ENCODE measurements around the gene DCN.

Gene DCN

DNA sequence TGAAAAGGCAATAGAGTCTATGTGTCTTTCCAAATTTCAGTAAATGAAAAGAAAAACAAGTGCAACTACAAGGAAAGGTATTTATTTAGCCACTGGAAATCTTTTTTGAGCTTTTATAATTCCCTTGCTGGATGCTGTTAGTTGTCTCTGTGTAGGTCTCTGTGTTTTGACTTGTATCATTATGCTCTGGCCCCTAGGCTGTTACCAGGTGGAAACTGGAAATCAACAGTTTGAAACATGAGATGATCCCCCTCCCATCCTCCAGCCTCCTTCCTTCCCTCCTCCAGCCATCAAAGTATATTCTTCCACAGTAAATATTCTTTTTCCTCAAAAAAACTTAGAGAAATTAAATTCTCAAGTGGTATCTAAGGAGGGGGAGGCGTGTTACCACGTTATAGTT lies 934 bp upstream of the DCN start:
- DNase-seq: no peak

DNA sequence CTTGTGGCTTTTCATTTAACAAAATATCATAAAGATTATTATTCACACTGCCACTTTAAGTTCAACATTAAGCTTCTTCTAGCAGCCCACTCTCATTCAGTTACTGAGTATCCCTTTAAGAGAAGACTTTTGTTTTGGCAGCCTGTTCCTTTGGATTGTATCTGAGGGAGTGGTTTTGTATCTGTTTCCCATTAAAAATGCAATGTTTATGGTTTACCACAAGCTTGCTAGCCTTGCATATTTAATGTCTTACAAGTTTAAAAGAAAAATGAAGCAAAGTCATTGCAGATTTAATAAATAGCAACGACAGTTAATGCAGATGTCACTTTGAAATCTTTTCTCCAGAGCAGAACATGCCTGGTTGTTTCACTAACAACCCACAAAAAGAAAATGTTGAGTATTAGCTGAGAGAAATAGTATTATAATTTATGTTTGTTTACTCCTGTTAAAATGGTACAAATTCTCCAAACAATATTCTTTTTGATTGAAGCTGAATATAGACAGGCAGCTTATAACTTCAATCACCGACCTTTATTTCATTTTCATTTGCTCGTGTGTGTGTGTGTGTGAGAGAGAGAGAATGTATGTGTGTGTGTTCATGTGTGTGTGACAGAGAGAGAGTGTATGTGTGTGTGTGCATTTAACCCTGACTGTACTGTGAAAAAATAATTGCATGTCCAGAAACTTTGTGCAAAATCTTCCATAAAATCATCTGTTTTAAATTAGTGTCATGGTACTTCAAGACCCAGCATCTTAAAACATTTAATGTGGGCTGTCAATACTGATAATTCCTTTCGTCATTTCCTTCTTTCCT lies 1.8 kb downstream of the DCN start:
- DNase-seq: no peak

DNA sequence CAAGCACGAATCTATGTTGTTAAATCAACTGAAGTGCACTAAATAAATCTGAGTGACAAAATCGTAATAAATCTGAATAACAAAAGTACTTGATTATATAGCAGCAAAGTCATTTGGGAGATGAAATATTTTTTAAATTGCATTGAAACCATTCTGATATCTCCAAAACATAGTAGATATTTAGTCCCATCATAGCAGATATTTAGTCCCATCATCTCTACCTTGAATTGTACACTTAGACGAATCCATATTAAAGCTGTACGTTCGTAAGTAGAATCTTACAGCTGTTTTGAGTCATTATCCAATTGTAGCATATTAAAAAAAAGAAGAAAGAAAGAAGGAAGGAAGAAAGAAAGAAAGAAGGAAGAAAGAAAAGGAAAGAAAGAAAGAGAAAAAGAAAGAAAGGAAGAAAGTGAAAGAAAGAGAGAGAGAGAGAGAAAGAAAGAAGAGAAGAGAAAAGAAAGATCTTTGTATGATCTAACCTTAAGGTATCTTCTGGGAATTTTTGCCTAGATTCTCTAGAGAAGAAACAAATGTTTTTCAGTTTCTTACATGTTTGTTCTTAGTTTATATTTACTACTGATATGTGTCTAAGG lies 2.6 kb downstream of the DCN start:
- DNase-seq: no peak

DNA sequence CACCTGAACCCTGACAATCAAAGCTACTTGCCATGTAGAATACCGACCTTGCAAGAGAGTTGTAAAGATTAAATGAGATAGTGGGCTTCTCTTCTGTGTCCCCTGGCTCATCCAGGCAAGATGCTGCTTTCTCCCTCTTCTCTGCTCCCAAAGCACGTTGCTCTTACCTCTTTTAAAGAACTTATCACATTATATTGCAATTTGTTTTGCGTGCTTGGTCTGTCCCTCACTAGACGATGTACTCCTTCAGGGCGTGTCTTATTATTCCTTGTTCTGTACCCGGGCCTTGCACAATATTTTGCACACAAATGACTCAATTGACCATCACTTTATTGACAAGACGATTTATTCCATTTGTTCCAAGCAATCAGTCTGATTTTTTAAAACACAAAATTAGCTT lies 3.3 kb downstream of the DCN start:
- no peak for DNase-seq

DNA sequence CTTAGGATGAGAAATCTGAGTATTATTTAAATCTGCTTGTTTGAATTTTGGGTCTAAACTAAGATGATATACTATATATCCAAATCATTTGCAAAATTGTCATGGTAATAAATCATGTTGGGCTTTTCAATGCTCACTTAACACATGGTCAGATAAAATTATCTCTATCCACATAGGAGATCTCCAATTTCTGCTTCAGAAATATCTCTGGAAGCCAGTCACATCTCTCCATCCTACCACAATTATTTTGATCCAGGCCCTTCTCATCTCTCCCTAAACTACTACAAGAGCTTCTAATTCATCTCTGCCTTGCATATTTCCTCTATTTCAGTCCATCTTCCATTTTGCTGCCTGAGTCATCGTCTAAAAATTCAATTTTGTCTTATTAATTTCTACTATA lies 3.8 kb downstream of the DCN start:
- DNase-seq: no peak

DNA sequence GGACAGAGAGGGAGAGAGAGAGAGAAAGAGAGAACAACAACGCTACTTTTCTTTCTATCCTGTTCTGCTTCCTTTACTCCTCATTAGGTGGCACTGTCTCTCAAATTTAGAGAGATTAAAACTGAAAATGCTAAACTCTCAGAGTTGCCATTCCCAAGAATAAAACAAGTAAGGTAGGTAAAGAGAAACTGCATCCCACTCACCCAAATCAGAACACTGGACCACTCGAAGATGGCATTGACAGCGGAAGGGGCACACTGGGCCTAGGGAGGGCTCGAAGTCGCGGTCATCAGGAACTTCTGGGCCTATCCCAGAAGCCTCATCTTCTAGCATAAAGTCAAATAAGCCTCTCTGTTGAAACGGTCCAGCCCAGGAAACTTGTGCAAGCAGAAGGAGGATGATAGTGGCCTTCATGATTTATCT lies 4.5 kb downstream of the DCN start:
- DNase-seq: no peak

DNA sequence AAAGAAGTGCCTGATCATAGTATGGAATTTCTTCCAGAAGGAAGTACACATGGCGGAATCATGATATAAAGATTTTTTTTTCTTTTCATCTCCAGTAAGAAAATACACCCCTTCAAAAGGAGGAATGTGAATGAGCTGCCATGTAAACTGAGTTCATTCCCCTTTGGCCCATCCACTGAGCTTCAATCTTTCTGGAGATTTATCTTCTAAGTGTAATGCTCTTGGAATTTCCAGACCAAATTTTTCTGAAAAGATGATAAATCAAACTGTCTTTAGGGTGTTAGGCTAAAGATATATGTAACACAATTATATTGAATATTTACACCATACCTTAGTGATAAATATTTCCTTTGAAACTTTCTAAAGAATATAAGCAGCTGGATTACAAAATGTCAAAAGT lies 5.2 kb downstream of the DCN start:
- no peak for DNase-seq

DNA sequence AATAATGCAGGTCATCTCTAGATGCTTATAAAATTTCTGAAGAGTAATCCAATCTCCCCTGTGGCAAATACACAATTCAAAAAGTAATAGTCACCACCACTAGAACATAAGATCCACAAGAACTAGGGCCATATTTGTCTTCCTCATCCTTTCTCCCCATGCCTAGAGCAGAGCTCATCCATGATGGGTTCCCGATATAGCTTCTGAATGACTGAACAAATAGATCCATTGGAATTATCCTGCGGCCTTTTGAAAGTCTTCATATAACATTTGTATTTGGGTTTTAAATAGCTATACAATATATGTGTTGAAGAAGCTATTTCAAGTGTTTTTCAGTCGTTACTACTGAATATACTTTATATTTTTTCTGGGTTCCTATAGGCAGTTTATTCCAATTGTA lies 5.7 kb downstream of the DCN start:
- DNase-seq: no peak

DNA sequence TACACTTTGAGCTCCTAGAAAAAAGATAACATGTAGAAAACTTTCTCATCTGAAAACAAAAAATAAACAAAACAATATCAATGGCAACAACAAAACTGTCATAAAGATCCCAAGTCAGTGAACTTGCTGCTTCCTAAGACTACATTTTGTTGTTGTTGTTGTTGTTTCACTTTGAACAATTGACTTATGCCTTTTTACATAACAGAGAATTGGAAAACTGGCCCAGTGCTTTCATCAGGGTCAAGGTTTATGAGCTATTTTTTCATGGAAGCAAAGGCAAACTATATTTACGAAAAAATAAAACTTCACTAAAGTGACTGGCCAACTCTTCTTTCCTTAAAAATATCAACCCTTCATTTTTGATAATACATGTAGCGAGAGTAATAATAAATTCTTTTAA lies 6.3 kb downstream of the DCN start:
- no peak for DNase-seq

DNA sequence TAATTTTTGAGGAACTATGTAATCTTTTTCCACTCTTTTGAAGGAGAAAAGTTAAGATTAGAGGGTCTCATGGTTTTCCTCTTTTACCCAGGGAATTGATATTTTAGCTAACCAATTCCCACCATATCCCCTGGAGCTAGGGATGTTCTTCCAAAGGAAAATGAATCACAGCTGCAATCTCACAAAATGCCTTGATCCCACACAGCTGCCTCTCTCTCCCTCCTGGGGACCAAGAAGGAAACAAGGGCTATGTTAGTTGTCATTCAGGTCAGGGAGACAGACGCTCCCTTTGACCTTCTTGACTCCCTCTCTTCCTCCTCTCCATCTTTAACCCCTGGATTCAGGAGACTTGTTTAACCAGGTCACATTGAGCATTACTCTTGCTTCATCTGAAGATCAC lies 9.5 kb downstream of the DCN start:
- no peak for DNase-seq

DNA sequence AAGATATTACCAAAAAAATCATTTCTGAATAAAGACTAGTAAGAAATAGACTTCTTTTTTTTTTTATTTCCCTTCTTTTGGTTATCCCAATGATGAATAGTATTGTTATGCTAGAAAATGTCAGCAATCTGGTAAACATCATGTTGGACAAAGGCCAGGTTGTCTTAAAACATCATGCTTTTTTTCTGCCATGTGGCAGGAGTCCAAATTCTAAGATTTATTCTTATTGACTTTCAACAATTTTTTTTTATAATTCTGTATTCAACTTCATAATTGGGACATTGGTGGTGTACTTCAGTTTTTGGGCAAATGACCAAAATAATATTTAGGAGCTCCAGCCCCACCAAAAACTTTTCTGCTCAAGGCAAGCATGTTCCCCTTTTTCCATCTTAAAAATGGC lies 10.5 kb downstream of the DCN start:
- no peak for DNase-seq

DNA sequence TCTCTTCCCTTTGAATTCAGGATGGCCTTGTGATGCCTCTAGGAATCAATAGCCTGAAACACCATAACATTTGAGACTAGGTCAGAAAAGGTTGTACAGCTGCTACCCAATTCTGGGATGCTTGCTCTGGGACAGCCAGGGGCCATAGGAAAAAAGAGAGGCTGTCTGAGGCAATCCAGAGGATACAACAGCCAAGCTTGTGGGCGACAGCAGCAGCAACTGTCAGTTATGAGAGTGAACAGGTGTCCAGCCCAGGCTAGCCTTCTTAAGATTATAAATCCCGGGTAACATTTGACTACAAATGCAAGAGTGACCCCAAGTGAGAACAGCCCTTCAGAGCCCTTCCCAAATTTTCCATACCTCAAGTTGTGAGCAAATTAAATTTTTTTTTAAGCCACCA lies 11.1 kb downstream of the DCN start:
- no peak for DNase-seq

DNA sequence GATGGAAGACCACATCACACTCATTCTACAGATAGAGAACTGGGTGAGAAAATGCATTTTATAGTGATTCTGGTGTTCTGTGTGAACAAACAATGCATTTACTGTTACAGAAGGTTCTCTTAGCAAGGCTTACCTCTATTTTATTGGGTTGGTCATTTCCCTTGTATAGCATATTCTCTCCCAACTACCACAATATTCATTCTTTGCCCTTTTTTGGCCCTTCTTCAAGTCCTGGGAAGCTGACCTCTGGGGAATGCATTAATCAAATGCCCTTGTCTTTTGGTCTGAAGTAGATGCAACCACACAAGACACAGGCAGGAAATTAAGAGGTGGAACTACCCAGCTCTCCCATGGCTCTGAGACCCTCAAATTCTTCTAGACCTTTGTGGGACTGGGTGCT lies 19.5 kb downstream of the DCN start:
- no peak for DNase-seq

DNA sequence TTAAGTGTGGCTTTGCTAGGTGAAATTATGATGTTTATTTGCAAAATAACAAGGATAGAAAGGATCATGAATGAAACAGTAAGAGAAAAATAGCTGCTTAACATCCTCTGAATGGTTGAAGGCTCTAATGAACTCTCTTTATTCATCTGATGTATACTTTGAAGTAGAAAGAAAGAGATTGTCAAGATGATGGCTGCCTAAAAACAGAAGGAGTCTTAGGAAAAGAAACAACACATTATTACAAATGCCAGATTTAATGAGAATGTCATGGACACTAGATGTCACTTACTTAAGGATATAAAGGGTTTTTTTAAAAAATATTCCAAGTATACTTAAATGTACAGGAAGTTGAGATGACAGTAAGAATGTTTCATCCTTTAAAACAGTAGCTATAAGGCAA lies 21.6 kb downstream of the DCN start:
- DNase-seq: no peak

DNA sequence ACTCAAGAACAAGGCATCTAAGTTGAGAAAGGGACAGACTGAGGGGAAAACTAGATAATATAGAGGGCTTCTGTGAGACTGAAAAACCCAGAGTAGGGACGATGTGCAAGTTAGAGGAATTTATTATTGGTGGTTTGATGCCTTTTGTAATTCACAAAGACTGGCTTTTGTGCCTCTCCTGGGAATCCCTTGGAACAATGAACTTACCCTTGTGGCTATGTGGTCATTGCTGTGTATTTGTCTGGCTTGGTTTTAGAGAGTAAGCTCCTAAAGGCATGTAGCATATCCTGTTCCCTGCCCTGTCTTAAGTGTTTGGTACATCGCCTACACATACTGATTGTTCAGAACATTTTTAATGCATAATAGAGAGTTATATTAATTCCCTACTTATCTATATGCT lies 26.6 kb downstream of the DCN start:
- DNase-seq: no peak

DNA sequence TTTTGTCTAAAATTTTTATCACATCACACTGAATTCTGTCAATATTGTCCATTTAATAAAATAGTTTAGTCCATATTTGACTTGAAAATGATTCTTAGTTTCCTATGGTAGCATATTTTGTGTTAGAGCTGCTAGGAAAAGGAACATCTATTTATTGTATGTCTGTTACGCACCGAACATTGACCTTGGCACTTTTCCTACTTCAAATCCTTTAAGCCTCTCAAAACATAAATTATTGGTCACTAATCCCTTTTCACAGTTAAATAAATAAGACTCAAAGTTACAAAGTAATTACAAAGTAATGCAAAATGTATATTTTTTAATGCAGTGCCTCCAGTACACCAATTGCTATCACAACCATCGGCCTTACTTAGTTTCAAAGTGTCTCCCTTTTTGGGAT lies 28.5 kb downstream of the DCN start:
- no peak for DNase-seq

DNA sequence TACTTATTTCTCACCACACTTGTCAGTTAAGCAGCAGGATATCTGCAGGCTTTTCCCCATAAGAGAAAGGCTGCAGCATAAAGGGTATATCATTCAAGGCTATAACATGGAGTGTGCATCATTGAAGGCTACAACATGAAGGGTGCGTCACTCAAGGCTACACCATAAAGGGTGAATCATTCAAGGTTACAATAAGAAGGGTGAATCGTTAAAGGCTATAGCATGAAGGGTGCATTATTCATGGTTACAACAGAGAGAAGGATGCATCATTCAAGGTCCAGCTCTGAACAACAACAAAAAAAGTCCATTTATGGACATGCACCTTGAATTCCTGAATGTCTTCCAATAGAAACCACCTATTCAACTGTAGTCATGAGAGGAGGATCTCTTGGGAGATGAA lies 38.6 kb downstream of the DCN start:
- no peak for DNase-seq

DNA sequence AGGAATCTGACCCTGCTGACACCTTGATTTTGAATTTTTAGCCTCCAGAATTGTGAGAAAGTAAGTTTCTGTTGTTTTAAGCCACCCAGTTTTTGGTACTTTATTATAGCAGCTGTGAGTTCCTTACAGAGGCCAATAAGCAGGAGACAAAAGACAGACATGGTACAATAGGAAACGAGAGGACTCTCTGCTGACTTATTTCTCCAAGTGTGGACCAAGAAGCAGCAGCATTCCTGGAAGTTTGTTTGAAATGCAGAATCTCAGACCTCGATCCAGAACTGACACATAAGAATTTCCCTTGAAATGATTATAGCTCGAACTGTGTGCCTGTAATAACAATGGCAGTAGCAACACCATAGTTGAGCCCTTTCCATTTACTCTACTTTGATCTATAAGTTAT lies 39.4 kb downstream of the DCN start:
- DNase-seq: no peak

DNA sequence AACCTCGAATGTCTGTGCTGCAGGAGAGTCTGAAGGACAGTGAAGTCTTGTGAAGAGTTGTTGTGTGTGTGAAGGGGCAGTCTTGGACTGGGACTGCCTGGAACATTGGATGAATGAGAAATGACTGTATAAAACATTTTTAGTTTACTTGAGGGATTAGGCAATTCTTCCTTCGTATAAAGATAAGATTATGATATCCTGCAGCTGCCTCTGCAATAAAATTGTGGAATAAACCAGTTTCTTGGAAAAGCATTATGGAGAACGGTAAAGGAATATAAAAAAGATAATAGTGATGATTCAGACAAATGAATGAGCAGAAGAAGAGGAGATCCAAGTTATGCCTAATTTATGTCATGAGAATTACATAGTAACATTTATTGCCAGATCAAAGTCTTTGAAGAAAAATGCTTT lies 40.4 kb downstream of the DCN start:
- DNase-seq: no peak

DNA sequence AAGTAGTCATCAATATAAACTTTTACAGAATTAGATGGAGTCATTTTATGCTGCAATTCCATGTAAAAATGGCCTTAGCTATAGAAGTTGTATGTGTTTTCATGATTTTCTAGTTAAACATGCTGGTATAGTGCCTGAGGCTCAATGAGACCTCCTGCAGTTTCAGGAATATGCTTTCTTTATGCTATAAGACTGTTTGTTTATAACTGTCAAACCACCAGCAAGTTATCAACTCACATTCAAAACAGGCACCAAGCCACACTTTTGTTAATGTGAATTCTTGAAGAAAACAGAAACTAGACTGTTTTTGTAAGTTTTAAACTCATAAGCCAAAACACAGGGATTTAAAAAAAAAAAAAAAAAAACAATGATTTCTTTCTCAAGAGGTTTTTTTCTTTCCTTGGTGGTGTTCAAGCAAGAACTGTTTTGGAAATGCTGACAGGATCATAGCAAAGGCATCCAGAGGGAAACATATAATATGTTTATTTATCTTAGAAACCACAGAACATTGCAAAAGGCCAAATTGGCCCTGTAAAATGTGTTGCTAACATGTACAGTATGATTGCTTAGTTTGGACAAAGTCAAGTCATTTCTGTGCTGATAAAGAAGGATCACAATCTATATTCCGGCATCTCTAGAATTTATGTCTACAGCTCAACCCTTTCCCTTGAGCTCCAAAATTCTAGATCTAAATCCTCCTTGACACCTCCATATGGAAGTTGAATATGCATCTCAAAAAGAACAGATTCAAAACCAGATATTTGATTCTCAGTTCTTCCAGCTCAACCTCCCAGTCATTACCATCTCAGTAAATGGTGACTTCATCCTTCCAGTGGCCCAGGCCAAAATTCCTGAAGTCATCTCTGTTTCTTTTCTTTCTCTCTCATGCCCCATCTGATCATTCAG lies 42.3 kb downstream of the DCN start:
- no peak for DNase-seq

DNA sequence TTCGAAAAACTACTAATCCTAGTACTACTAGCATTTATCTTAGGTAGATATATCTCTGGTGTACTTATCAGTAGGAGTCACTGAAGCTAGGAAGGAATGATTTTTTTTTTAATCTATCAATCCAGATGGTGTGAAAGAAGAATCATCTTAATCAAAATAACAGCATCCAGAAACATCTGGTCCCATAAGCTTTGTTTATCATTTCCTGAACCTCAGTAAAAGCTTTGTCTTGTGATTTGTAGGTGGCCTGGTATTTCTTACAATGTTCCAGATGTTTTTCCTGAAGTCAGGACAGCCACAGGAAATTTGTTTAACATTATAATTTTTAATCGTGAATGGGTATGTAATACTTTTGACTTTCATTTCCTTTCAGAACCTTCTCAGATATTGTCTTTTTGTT lies 43.3 kb downstream of the DCN start:
- no peak for DNase-seq

DNA sequence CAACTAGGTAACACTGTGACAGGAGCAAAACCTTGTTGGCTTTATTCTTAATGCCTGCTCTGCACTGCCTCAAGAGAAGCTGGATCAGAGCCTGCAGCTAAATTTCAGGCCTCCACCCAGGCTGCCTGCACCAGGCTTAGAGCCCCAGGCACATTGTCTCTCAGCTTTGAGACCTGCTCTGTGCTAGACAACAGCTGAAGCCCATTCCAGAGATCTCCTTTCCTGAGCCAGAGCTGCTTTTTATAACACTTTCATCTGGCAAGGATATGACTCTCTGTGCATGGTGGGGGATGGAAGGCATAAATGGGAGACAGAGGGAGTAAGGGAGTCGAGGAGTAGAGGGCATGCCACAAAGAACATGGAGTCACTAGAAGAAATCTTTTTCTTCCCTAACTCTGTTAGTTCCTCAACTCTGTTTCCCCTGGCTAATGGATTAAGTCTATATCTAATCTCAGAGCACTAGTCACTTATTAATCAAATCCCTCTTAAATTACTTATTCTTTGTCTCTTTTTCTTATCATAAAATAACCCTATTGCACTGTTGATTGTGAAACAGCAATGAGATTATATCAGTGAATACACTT lies 44.2 kb downstream of the DCN start:
- no peak for DNase-seq

DNA sequence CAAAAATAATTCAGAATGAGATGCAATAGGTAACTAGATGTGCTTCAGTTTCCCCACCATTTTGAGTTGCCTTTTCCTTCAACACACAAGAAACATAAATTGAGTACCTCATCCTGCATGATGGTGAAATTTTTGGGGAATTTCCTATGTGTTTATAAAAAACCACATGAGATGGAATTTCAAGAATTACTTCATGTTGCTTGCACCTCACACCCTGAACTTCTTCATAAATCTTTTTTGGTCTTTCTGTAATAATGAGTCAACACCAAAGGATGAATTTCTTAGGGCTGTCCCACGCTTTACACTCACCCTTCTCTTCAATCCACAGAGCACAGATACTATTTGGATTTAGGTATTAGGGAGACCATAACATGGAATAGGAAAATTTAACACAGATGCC lies 48.7 kb downstream of the DCN start:
- DNase-seq: no peak

Data from AML-193 (cell line).